GM12874 (cell line): ENCODE measurements around the gene ZFAND2A.

ENCODE experiments used
- CTCF ChIP-seq: IDR thresholded peaks from 2 replicates; pipeline ENCODE4 v1.5.1; 2011; ENCODE audit warnings: low read depth, mild to moderate bottlenecking, control low read depth, low read length, moderate library complexity; ENCODE audit not compliant: insufficient read depth

Gene ZFAND2A

GRCh38 chr7:1176891-1177373, 16.9 kb upstream of the ZFAND2A start:
- TF ChIP-seq CTCF: peak; percentile 67

GRCh38 chr7:1175967-1176851, 16.2 kb upstream of the ZFAND2A start:
- peak; percentile 99 for TF ChIP-seq CTCF

- no peak for TF ChIP-seq CTCF
Observed at GRCh38 chr7:1175597-1175966, 15.6 kb upstream of the ZFAND2A start.

GRCh38 chr7:1174881-1175596, 15.0 kb upstream of the ZFAND2A start:
- no peak for TF ChIP-seq CTCF

- no peak for TF ChIP-seq CTCF
Observed at GRCh38 chr7:1174002-1174401, 14.0 kb upstream of the ZFAND2A start.

- no peak for TF ChIP-seq CTCF
Observed at GRCh38 chr7:1172666-1173523, 12.9 kb upstream of the ZFAND2A start.
